IPS DF 4.7 (cell line): ENCODE measurements around the gene FOXP4.

ENCODE experiments used
- DNase-seq: peaks from one replicate; pipeline ENCODE4 v3.0.0-alpha.2; 2013; ENCODE audit warnings: low spot score; ENCODE audit errors: extremely low read depth

The FOXP4 gene

DNA sequence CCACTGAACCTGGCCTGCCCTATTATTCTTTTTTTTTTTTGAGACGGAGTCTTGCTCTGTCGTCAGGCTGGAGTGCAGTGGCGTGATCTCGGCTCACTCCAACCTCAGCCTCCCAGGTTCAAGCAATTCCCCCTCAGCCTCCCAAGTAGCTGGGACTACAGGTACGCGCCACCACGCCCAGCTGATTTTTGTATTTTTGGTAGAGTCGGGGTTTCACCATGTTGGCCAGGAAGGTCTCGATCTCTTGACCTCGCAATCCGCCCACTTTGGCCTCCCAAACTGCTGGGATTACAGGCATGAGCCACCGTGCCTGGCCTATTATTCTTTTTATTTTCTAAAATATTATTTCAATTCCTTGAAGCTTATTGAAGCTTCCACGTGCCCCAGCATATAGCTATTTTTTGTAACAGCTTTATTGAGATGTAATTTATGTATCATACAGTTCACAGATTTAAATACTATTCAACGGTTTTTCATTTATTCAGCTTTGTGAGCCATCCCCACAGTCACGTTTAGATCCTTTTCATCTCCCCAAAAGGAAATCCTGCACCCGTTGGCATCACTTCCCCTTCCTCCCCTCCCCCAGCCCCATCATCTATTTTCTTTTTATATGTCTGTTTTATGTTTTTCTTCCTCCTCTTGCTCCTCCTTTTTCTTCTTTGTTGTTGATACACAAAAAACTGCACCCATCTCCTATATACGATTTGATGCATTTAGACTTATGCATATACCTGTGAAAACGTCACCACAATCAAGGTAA is 78.6 kb downstream of the FOXP4 start:
- no peak for DNase-seq

DNA sequence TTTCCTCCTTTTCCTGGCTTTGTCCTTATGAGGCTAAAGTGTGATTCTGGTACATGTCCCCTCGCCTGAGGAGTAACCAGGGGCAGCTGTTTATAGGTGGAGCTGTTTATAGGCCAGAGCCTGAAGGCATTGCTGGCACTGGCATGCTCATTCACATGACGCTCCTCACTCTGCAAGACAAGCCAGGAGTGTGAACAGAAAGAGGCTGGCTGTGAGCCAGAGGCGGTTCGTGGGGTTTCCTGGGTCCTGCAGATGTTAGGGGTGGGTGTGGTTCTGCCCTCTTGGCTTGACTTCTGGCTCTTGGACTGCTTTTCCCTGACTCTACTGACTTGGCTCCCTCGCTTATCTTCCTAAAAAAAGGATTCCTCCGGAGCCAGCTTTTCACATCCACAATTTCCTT is 79.3 kb downstream of the FOXP4 start:
- DNase-seq: no peak

DNA sequence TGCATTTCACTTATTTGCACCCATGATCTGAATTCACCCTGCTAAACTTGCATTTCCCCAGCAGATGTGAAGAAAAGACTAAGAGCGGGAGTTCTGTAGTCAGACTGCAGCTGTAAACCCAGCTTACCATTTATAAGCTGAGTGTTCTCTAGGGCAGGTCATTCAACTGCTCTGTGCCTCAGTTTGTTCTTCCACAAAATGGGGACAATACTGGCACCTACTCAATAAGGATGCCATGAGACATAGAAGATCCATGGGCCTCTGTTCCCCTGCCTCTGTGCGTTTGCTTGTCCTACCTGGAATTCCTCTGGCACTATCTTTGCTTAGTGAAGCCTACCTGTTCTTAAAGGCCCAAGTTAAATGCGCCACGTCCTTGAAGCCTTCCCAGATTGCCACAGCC is 79.8 kb downstream of the FOXP4 start:
- DNase-seq: no peak

DNA sequence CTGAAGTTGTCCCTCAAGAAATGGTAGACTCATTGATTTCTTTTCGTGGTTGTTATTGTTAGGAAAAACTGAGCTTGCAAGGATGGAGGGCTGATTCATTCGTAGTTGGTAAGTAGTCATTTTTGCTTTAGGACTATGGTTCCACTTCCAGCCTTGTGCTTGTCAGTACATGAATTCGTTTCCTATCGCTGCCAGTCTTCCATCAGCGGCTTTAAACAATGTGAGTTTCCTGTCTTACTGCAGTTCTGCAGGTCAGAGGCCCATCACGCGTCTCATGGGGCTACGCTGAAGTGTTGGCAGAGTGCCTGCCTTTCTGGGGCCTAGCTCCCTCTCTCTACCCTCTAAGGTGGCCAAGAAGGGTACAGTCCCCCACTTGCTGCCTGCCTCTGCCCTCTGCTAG is 80.7 kb downstream of the FOXP4 start:
- DNase-seq: no peak

DNA sequence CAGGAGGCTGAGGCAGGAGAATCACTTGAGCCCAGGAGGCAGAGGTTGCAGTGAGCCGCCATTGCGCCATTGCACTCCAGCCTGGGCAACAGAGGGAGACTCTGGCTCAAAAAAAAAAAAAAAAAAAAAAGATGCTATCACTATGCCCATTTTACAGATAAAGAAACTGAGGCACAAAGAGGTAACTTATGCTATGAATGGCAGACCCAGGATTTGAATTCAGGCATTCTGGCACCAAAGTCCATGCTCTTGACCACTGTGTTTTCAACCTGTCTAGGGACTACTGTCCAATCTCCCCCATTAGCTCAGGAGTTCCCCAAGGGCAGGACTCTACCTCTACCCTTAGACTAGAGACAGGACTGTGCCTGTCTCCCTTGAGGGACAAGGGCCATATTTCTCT is 82.9 kb downstream of the FOXP4 start:
- no peak for DNase-seq

DNA sequence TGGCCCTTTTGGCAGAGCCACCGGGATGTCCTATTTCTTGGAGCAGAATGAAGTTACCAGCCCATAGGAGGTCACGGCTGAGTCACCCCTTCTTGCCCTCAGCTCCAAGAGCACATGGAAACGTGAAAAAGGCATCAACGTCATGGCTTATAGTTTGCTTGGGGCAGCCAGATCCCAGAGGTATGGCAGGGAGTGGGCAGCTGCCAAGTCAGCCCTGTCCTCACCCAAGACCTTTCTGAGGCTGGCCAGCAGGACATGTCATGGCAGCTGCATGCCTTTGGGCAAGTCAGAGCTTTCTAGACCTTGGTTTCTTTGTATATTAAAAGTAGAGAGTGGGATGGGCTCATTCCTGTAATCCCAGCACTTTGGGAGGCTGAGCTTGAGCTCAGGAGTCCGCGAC is 83.9 kb downstream of the FOXP4 start:
- no peak for DNase-seq

DNA sequence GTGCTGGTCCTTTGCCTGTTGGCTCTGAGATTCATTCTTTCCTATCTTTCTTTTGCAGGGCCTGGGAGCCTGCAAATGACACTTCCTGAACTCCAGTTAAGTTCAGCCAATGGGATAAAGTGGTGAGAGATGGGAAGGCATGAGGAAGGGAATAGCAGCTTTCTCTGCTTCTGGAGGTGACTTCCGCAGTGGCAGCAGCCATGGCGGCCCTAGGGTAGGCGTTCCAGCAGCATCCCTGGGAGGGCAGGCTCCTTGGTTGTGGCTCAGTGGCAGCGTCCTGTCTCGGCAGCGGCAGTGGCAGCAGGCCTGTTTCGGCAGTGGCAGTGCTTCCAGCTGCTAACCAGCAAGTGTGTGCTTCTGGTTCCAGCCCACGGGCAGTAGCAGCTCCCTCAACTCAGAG is 84.8 kb downstream of the FOXP4 start:
- no peak for DNase-seq

DNA sequence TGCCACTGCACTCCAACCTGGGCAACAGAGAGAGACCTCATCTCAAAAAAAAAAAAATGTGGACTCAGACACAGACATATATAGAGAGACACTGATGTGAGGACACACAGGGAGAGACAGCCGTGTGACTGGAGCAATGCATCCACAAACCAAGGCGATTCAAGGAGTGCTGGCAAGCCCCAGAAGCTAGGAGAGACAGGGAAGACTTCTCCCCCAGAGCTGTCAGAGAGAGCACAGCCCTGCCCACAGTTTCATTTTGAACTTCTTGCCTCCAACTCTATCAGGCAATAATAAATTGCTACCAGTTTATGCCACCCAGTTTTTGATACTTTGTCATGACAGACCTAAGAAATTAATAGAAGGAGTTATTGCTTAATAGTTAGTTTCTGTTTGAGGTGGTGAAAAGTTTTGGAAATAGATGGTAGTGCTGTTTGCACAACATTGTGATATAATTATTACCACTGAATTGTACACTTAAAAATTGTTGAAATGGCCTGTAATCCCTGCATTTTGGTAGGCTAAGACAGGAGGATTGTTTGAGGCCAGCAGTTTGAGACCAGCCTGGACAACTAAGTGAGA is 87.0 kb downstream of the FOXP4 start:
- DNase-seq: no peak

DNA sequence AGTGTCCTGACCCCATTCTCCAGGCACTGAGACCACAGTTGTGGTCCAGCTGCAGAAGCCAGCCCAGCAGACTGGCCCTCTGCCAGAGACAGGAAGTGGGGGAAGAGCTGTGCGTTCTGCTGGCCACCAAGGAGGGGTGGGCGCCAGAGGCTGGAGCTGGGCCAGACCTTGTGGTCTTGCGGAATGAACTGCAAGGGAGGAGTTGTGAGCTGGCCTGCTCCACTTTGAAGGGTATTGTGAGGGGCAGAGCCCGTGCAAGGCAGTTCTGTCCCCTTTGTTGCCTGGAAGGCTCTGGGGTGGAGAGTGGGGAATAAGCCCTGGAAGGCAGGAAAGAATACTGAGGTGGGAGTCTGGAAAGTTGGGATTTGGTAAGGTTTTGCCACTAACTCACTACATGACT is 88.5 kb downstream of the FOXP4 start:
- no peak for DNase-seq

DNA sequence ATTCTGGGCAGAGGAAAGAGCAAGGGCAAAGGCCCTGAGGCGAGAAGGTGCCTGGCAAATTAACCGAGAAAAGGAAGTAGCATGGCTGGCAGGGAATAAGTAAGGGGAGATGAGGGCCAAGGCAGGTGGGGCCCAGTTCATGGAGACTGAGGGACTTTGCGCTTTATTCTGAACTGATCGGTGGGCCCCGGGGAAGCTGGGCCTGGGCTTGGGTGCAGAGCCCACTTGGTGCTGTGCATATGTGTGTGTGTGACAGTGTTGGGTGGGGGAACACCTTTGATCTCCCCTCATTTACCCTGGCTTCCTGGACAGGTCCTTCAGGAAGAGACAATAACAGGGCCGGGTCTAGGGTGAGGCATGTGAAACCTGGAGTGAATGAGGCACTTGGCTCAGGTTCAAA is 89.2 kb downstream of the FOXP4 start:
- DNase-seq: no peak

DNA sequence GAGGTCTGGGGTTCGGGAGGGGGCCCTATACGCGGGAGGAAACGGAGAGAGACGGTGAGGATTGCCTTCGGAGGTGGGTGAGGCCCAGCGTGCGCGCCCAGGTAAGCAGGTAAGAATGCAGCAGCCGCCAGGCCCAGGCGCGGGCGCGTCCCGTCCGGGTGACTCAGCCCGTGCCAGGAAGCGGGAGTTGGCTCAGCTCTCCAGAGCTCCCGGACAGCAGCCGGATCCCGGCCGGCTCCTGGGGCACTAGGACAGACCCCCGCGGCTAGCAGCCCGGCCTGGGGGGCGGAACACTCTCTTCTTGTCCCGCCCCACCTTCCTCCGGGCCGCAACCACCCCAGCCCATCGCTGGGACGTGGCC is 90.6 kb downstream of the FOXP4 start:
- no peak for DNase-seq

DNA sequence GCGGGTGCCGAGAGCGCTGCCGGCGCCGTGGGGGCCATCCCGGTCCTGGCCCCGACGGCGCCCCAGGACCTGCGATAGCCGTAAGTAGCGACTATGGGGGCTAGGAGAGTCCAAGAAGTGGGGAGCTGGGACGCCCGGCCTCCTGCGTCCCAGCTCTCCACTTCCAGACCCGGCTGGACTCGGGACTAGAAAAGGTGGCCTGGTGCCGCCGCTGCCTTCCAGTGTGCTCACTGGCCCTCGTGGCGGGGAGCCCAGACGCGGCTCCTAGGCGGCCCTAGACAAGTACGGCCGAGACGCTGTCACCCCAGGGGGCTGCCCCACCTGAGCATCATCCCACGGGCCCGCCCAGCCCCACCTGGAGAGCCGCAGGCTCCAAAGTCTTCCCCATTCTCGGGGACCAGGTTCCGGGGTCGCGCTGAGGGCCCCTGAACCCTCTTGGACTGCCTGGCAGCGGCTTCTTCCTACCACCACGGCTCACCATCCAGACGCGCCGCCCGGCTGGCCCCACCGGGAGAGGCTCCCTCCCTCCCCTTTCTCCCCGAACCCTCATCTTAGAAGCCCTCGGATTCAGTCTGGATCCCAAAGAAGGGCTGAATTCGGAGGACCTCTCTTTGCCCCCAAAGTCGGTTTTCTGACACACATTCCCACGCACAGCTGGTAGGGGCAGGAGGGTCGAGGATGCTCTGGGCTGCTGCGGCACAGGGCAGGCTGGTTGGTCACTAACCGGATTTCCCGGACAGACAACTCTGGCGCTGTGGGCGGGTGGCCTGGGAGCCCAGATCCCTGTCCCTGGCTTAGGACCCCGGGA is 91.2 kb downstream of the FOXP4 start:
- DNase-seq: no peak

DNA sequence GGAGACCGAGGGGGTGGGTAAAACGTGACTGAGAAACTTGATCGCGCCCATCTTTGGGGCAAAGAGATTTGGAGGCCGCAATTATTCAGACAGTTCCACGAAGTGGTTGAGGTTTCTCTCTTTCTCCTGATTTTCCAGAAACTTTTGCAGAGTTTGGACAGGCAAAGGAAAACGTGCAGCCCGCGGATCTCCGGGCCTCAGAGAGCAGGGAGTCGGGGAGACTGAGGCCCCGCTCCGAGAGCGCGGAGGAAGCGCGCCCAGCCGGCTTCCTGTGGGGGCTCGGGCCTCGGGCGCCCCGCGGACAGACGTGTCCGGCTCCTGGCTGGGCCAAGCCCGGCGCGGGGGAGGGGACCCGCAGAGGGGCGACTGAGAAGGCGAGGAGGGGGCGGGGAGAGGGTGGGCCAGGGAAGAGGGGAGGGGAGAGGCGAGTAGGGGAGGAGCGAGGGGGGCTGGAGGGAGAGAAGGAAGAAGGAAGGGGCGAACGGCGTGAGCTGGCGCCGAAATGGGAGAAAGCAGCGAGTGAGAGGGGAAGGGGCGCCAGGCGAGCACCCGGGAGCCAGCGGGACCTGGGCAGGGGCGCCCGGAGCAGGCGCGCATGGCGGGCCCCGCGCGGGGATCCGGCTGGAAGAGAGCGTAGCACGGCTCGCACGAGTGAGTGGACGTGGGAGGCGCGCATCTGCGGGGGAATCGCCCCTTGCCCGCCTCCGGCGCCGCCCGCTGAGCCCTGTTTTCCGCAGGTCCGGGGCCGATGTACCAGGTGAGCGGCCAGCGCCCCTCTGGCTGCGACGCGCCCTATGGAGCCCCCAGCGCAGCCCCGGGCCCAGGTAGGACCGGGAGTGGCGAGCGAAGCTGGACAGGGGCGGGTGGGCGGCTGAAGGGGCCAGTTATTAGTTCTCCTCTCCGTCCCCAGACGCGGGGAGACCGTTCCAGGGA is 92.1 kb downstream of the FOXP4 start, which contains the start of gene MDFI:
MDFI (plus strand) TSS at position 467 of the 933 bp plus-strand sequence; CDS start at position 749, 282 bp downstream.
- no peak for DNase-seq

DNA sequence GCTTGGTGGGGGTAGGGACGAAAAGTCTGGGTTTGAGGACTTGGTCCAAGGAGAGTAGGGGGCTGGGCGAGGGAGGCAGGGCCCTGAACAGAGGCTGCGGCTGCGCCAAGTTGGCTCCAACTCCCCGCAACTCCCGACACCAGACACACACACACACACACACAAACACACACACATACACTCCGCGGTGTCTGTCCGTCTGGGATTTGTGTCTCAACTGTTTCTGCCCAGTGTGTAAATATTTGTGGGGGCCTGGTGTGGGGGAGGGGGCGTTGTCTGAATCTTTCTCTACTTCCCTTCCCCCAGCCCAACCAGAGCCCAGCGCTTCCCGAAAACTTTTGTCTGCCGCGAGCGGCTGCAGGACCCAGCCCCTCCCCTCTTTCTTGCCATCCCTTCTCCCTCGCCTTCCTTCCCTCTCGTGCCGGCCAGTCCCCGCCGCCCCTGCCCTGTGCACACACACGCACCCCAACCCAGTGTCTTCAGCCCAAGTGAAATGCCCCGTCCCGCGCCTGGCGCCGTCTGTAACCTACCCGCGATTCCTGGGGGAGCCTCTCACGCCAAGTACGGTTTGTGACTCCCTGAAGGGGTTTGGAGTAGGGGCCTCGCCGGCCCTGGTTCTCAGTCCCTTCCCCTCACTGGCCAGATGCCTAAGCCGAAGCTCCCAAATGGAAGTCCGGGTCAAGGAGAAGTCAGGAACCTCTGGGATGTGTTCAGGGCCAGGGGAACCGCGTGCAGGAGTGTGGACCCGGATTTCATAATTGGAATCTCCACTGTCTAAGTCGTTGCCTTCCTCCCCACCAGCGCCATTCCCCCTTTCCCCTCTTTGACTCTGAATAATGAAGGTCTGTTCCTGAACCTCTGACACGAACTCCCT is 93.0 kb downstream of the FOXP4 start:
- DNase-seq: no peak

DNA sequence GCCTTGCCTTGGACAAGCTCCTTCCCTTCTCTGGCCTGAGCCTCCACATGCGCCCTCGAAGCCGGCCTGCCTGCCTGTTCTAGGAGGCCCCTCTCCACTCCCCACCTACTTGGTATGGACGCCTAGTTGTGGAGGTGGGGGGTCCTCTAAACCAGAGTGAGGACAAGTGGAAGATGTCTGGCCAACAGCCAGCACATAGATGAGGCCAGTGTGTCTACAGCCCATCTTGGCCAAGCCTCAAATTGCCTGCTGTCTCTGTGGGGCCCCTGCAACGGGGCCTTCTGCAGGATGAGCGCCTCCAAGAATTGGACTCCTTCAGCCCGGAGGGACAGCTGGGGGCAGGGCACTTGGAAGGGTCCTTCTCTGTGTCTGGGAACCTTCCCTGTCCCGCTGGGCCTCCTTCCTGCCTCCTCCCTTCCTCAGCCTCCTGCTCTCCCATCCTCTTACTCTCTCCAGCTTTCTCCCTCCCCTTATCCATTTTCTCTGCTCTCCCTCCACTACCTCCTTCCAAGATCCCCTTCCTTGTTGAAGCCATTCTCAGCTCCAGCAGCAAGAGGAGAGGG is 93.7 kb downstream of the FOXP4 start:
- DNase-seq: no peak

DNA sequence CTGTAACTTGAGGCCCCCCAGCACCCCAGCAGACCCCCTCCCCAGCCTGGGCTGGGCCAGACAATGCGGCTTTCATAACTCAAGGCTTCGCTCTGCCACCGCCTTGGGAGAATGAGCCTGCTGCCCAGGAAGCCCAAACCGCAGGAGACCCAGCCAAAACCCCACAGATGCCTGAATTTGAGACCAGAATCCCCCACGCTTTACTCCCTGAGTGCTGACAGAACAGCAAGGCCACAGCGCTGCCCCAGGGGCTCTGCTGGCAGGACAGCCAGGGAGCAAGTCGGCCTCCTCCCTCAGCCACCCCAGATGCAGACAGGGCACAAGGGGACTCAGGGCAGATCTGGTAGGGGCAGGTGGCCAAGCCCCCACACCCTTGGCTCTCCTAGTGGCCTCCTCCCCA is 94.2 kb downstream of the FOXP4 start:
- DNase-seq: no peak

DNA sequence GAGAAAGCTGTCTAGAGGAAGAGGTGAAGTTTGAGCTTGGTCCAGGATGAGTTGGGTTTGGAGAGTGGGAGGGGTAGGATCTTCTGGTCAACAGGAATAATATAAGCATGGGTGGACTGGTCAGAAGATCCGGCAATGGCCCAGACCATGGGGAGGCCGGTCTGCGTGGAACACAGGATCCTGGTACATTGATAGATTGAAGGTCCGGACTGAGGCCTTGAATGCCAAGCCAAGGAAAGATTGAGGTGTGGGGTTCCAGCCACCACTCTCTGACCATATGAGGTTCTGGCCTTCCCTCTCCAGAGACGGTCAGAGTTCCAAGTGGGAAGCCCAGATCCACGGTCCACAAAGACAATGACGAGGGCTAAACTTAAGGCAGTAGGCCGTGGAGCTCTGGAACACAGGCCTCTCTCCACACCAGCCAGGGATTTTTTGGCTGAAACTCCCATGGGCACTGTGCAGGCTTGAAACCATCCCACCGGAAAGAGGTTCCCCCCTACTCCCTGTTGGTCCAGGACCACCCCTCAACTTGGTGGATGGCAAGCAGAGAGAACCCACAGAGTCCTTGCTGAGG is 95.3 kb downstream of the FOXP4 start:
- no peak for DNase-seq

DNA sequence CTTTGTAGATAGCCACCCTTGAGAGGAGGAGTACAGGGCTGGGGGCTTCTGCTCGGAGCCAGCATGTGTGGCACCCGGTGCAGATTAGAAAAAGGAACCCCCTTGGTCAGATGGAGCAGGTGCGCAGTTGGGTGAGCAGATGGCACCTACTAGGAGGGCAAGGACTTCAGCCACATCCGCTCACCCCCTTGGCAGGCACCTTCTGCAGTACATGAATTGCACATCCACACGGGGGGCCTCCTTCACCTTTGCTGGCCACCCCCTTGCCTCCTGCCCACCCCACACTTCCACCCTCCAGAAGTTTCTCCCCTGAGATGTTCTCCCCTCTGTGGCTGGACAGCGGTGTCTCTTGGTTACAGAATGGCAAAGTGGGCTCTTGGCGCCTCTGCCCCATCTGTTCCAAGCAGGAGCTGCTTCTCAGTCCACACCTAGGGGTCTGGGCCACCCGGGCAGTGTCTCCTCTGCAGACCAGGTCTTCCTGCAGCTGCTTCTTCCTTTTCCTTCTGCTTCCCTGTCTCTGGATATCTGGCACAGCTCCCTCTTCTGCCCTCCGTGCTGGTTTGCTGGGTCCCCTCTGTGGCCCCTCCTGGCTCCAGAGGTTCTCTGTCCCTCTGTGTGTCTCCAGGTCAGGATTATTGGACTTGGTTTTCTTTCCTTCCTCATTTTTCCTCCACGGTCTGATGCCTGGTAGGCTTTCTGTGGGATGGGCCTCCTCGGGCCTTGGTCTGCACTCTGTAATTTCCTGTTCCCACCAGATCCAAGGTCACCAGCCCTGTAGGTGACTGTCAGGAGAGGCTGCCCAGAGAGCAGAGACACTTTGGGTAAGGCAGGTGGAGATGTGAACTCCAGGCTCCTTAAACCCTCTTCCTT is 96.1 kb downstream of the FOXP4 start:
- no peak for DNase-seq
